HG03442 (cell line): ENCODE results near the gene SCYGR6.

Source experiments
- ATAC-seq: cut with Tn5 transposase; IDR thresholded peaks from one replicate; pipeline ENCODE4 v1.9.1; 2021; ENCODE audit warnings: mild to moderate bottlenecking, moderate library complexity; ENCODE audit not compliant: unreplicated experiment

The SCYGR6 gene

GRCh38 chr2:227716501-227716900 is 8.1 kb downstream of the SCYGR6 start:
- ATAC-seq: no peak

GRCh38 chr2:227713291-227713690 is 11.3 kb downstream of the SCYGR6 start:
- ATAC-seq: no peak

GRCh38 chr2:227710986-227711385 is 13.6 kb downstream of the SCYGR6 start:
- ATAC-seq: no peak

GRCh38 chr2:227707390-227707789 is 17.2 kb downstream of the SCYGR6 start:
- ATAC-seq: no peak

GRCh38 chr2:227706859-227707258 is 17.7 kb downstream of the SCYGR6 start:
- ATAC-seq: no peak

GRCh38 chr2:227703961-227704360 is 20.6 kb downstream of the SCYGR6 start:
- ATAC-seq: no peak

GRCh38 chr2:227703280-227703732 is 21.3 kb downstream of the SCYGR6 start:
- ATAC-seq: no peak

GRCh38 chr2:227701556-227701955 is 23.0 kb downstream of the SCYGR6 start:
- no peak for ATAC-seq

GRCh38 chr2:227696990-227697679 is 27.4 kb downstream of the SCYGR6 start:
- ATAC-seq: no peak

GRCh38 chr2:227687189-227687588 is 37.4 kb downstream of the SCYGR6 start:
- no peak for ATAC-seq

GRCh38 chr2:227684258-227684657 is 40.3 kb downstream of the SCYGR6 start:
- no peak for ATAC-seq

- ATAC-seq: no peak
These were observed 46.6 kb downstream of the SCYGR6 start for GRCh38 chr2:227677928-227678327.

- ATAC-seq: no peak
These were observed 50.1 kb downstream of the SCYGR6 start for GRCh38 chr2:227674485-227674884.
